Neuronal stem cell (in vitro differentiated cells): ENCODE measurements around the gene CANX.

Experiments
- DNase-seq: peaks from one replicate; pipeline ENCODE4 v3.0.0-alpha.2; 2013; ENCODE audit warnings: low spot score
- H2AFZ ChIP-seq: one replicate; pipeline ENCODE4 v1.6.1; 2013; ENCODE audit warnings: mild to moderate bottlenecking, low read length, inconsistent platforms
- H2AK5ac ChIP-seq: 2 replicates; pipeline ENCODE4 v1.6.1; 2013; ENCODE audit warnings: low read depth, mild to moderate bottlenecking, inconsistent platforms, low read length, moderate library complexity, mixed read lengths
- H2BK120ac ChIP-seq: 2 replicates; pipeline ENCODE4 v1.6.1; 2013; ENCODE audit warnings: low read depth, mild to moderate bottlenecking, inconsistent platforms, low read length, moderate library complexity, mixed read lengths
- H2BK12ac ChIP-seq: one replicate; pipeline ENCODE4 v1.6.1; 2013; ENCODE audit warnings: low read length, inconsistent platforms
- H2BK15ac ChIP-seq: 2 replicates; pipeline ENCODE4 v1.6.1; 2013; ENCODE audit warnings: mild to moderate bottlenecking, low read length, inconsistent platforms, mixed read lengths
- H2BK5ac ChIP-seq: one replicate; pipeline ENCODE4 v1.6.1; 2013; ENCODE audit warnings: inconsistent platforms, mild to moderate bottlenecking, low read length, moderate library complexity
- H3K14ac ChIP-seq: one replicate; pipeline ENCODE4 v1.6.1; 2013; ENCODE audit warnings: low read length, inconsistent platforms
- H3K18ac ChIP-seq: 2 replicates; pipeline ENCODE4 v1.6.1; 2013; ENCODE audit warnings: low read length, inconsistent platforms
- H3K23ac ChIP-seq: 2 replicates; pipeline ENCODE4 v1.6.1; 2013; ENCODE audit warnings: low read depth, mild to moderate bottlenecking, mixed read lengths, low read length, inconsistent platforms; ENCODE audit not compliant: poor library complexity
- H3K27ac ChIP-seq: replicated peaks from 3 replicates; pipeline ENCODE4 v1.5.1; 2013; ENCODE audit warnings: low read length, inconsistent platforms
- H3K27me3 ChIP-seq, 3 experiments: 2 replicates each; pipeline ENCODE4 v1.6.1; 2013; ENCODE audit warnings: low read length in 3 of 3, mild to moderate bottlenecking in 2 of 3, inconsistent platforms in 1 of 3, low read depth in 1 of 3, mixed read lengths in 1 of 3, moderate library complexity in 1 of 3; ENCODE audit not compliant: control insufficient read depth in 3 of 3, insufficient read depth in 3 of 3
- H3K36me3 ChIP-seq, 2 donors: replicated peaks in 1 of 2; 2 replicates each; pipeline ENCODE4 v1.6.1; 2013; ENCODE audit warnings: low read length in 2 of 2; ENCODE audit not compliant: control insufficient read depth in 2 of 2, insufficient read depth in 2 of 2
- H3K4ac ChIP-seq: 2 replicates; pipeline ENCODE4 v1.6.1; 2013; ENCODE audit warnings: inconsistent platforms, mild to moderate bottlenecking, low read length, moderate library complexity
- H3K4me1 ChIP-seq, 2 donors: 1 replicate in 1 of 2; 2 replicates in 1 of 2; pipeline ENCODE4 v1.6.1; 2013; ENCODE audit warnings: low read length in 2 of 2, low read depth in 1 of 2; ENCODE audit not compliant: control insufficient read depth in 2 of 2, insufficient read depth in 1 of 2
- H3K4me2 ChIP-seq: one replicate; pipeline ENCODE4 v1.6.1; 2013; ENCODE audit warnings: mild to moderate bottlenecking, low read length, inconsistent platforms; ENCODE audit not compliant: insufficient read depth, poor library complexity, severe bottlenecking
- H3K4me3 ChIP-seq, 2 donors: 2 replicates each; pipeline ENCODE4 v1.5.1; 2013; ENCODE audit warnings: low read length in 2 of 2, mild to moderate bottlenecking in 2 of 2, inconsistent platforms in 1 of 2, moderate library complexity in 1 of 2
- H3K79me1 ChIP-seq: one replicate; pipeline ENCODE4 v1.6.1; 2013; ENCODE audit warnings: low read depth, mild to moderate bottlenecking, inconsistent platforms, low read length, moderate library complexity
- H3K9ac ChIP-seq: one replicate; pipeline ENCODE4 v1.6.1; 2013; ENCODE audit warnings: mild to moderate bottlenecking, low read depth, low read length, inconsistent platforms; ENCODE audit not compliant: poor library complexity
- H3K9me3 ChIP-seq, 2 donors: replicated peaks in 1 of 2; 2 replicates each; pipeline versions ENCODE3 to v1.6.1; 2013; ENCODE audit warnings: low read length in 2 of 2, mild to moderate bottlenecking in 2 of 2, inconsistent platforms in 1 of 2, low read depth in 1 of 2, mixed read lengths in 1 of 2, moderate library complexity in 1 of 2; ENCODE audit not compliant: control insufficient read depth in 2 of 2, insufficient read depth in 1 of 2
- H4K8ac ChIP-seq: one replicate; pipeline ENCODE4 v1.6.1; 2013; ENCODE audit warnings: low read depth, mild to moderate bottlenecking, inconsistent platforms, low read length, moderate library complexity
- H4K91ac ChIP-seq: one replicate; pipeline ENCODE4 v1.6.1; 2013; ENCODE audit warnings: low read length, low read depth, mild to moderate bottlenecking, inconsistent platforms; ENCODE audit not compliant: poor library complexity
- WGBS, 2 donors: extraction: QIAGEN DNeasy Blood & Tissue Kit; methylation state at CpG; one replicate each; pipeline ENCODE4 v1.1.7; 2013; ENCODE audit warnings: missing lambda C conversion rate in 2 of 2, mixed read lengths in 1 of 2; ENCODE audit not compliant: insufficient read length in 2 of 2, insufficient replicate concordance in 1 of 2; ENCODE audit errors: extremely low coverage in 2 of 2; 5-methylcytosine and 5-hydroxymethylcytosine counted together

CANX gene

GRCh38 chr5:179780362-179780761, 81.6 kb downstream of the CANX start:
- Histone ChIP-seq H2BK12ac (no peak overlapping the region), H3K9ac (no peak overlapping the region), H3K27me3 (no peaks in the 10 kb centered on the region), H3K36me3 (peaks cover 21 to 65% of the 10 kb centered on the region in 2 donors), H2BK120ac (no peak overlapping the region), H2AK5ac (no peak overlapping the region), H3K4me3 (no peak overlapping the region), H3K18ac (no peak overlapping the region), H2AFZ (no peak overlapping the region), H3K14ac (no peak overlapping the region), H3K4ac (no peak overlapping the region), H3K9me3 (peaks cover 0 to 1% of the 10 kb centered on the region in 2 donors), H3K27ac (no peak overlapping the region), H3K4me1 (no peaks in the 10 kb centered on the region), H2BK15ac (no peak overlapping the region), H3K79me1 (no peaks in the 10 kb centered on the region), H3K23ac (no peak overlapping the region), H4K8ac (no peak overlapping the region), H4K91ac (no peak overlapping the region), H2BK5ac (no peak overlapping the region), H3K4me2 (no peak overlapping the region)
- no CpG with 5 or more reads among the region's 7 CpGs for WGBS, 2 donors
- DNase-seq, result no peak
